SU-DHL-6 (cell line): Measurements from ENCODE around the gene MLST8.

Source experiments
- EZH2phosphoT487 ChIP-seq: fragments of 200-600 bp; sonication (generic), shearing (Covaris generic); conservative IDR thresholded peaks from 2 replicates; pipeline ENCODE4 v1.6.1; 2018; ENCODE audit warnings: mild to moderate bottlenecking, antibody characterized with exemption, low read length, moderate library complexity, mixed read lengths
- TF ChIP-seq, protein P1 (sequence below): fragments of 200-600 bp; sonication (generic); IDR thresholded peaks from one replicate; pipeline ENCODE4 v1.5.1; 2017; ENCODE audit warnings: antibody characterized with exemption, mild to moderate bottlenecking, low read length, moderate library complexity; ENCODE audit not compliant: insufficient read depth, poor library complexity, severe bottlenecking

DNA sequence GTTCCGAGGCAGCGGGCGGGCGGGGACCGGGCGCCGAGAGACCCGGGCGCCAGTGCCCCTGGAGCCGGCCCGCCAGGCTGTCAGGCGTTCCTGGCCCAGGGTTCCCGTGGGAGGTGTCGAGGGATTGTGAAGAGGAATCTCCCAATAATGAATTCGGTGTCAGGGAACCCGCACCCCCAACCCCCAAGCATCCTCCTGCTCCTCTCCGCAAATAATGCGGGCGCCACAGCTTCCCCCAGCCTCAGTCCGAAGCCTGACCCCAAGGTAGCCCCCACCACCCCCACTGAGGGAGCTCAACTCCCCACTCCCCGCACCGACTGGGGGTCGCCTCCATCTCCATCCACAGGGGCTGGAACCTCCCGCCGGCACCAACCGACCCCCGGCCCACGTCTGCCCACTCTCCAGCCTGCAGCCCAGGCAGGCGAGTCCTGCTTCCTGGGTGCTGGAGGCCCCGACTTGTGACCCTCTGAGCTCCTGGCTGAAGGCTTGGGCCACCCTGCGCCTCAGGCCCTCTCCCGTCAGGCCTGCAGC is 8.2 kb upstream of the MLST8 start:
- TF ChIP-seq, protein P1, sequence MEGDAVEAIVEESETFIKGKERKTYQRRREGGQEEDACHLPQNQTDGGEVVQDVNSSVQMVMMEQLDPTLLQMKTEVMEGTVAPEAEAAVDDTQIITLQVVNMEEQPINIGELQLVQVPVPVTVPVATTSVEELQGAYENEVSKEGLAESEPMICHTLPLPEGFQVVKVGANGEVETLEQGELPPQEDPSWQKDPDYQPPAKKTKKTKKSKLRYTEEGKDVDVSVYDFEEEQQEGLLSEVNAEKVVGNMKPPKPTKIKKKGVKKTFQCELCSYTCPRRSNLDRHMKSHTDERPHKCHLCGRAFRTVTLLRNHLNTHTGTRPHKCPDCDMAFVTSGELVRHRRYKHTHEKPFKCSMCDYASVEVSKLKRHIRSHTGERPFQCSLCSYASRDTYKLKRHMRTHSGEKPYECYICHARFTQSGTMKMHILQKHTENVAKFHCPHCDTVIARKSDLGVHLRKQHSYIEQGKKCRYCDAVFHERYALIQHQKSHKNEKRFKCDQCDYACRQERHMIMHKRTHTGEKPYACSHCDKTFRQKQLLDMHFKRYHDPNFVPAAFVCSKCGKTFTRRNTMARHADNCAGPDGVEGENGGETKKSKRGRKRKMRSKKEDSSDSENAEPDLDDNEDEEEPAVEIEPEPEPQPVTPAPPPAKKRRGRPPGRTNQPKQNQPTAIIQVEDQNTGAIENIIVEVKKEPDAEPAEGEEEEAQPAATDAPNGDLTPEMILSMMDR, result no peak
- no peak for TF ChIP-seq EZH2phosphoT487
